Upper lobe of left lung (tissue), 6 donors: ENCODE measurements around the gene DDHD1. TPM values are rescaled to one million over a fixed set of nuclear protein-coding genes. Genes with fewer than 3 reads are reported as not detected.

ENCODE experiments used
- ATAC-seq, 2 donors: fragments of 200-7000 bp; cut with Tn5 transposase; one replicate each; pipeline ENCODE4 v1.9.1; 2022; ENCODE audit warnings: mild to moderate bottlenecking in 2 of 2, moderate library complexity in 2 of 2; ENCODE audit not compliant: low FRiP score in 2 of 2
- DNase-seq, 2 donors: peaks; one replicate each; pipeline ENCODE4 v3.0.0-alpha.2; 2019 to 2020
- H3K27ac ChIP-seq, 4 donors: fragments of 200-600 bp; sonication (generic); one replicate each; pipeline ENCODE4 v1.5.1; 2016 to 2019
- H3K27me3 ChIP-seq, 4 donors: fragments of 200-600 bp; sonication (generic); one replicate each; pipeline ENCODE4 v1.5.1; 2017 to 2019
- H3K36me3 ChIP-seq, 4 donors: fragments of 200-600 bp; sonication (generic); one replicate each; pipeline ENCODE4 v1.5.1; 2016 to 2019
- H3K4me1 ChIP-seq, 4 donors: fragments of 200-600 bp; sonication (generic); one replicate each; pipeline ENCODE4 v1.5.1; 2018 to 2019
- H3K4me3 ChIP-seq, 4 donors: fragments of 200-600 bp; sonication (generic); one replicate each; pipeline ENCODE4 v1.5.1; 2017 to 2019; ENCODE audit warnings: mild to moderate bottlenecking in 2 of 4, moderate library complexity in 1 of 4
- H3K9me3 ChIP-seq, 4 donors: fragments of 200-600 bp; sonication (generic); one replicate each; pipeline ENCODE4 v1.5.1; 2018 to 2019
- CTCF ChIP-seq, 6 experiments: fragments of 450-650 bp in 4 of 6; fragments of 200-600 bp in 2 of 6; sonication (generic) in 2 of 6; IDR thresholded peaks; one replicate each; pipeline ENCODE4 v1.5.1; 2016 to 2019; ENCODE audit warnings: antibody characterized with exemption in 6 of 6
- EP300 ChIP-seq, 4 donors: sonication (generic); formaldehyde crosslinking; IDR thresholded peaks; one replicate each; pipeline ENCODE4 v1.5.1; 2017; ENCODE audit warnings: antibody characterized with exemption in 4 of 4, control low read depth in 2 of 4
- POLR2A ChIP-seq, 4 donors: fragments of 450-650 bp; IDR thresholded peaks; one replicate each; pipeline ENCODE4 v1.5.1; 2016 to 2017; ENCODE audit warnings: antibody characterized with exemption in 4 of 4, mild to moderate bottlenecking in 2 of 4
- POLR2AphosphoS5 ChIP-seq, 2 donors: sonication (generic); formaldehyde crosslinking; IDR thresholded peaks; one replicate each; pipeline ENCODE4 v1.5.1; 2017; ENCODE audit warnings: antibody characterized with exemption in 2 of 2
- WGBS, 2 donors: methylation state at CpG; one replicate each; pipeline ENCODE4 v1.1.5; 2017 to 2018; 5-methylcytosine and 5-hydroxymethylcytosine counted together
- total RNA-seq, 6 donors: library from RNA; depleted of rRNA in 4 of 6; stranded (reverse); fragments of >200 nt in 4 of 6; gene quantifications; one replicate each; pipeline versions ENCODE4 v1.1.0 to v1.2.1, GENCODE V29; 2016 to 2021
- donor health status: DM: no; HTN: no; CAD: no; lungs with moderate emphysema.
- donor health status: DM: no; HTN: yes; CAD: no; lungs with severe emphysema.

The DDHD1 gene
- total RNA-seq, 6 donors from 2014 or later = 18.4 to 30.8 (median 25.8) TPM

- no peak overlapping the region for H3K4me3 ChIP-seq
- WGBS, 2 donors = 48 to 69% methylated on average over 7 of the region's 7 CpGs
- H3K27me3 ChIP-seq = no peaks in the 10 kb centered on the region
- H3K4me1 ChIP-seq = peaks cover 0 to 3% (median 0%) of the 10 kb centered on the region in 4 donors
- TF ChIP-seq POLR2AphosphoS5 (IDR thresholded peaks at IDR 0.05) = peak in 1 of 2 donors; percentile 34
- no peak for TF ChIP-seq CTCF (IDR thresholded peaks at IDR 0.05)
- DNase-seq (peak in 1 of 2 donors; percentile 28), ATAC-seq (peak; percentile 81 to 95)
- H3K27ac ChIP-seq = peak overlapping the region; percentile 13 to 56 (median 19)
- H3K36me3 ChIP-seq = no peaks in the 10 kb centered on the region
- no peaks in the 10 kb centered on the region for H3K9me3 ChIP-seq
Measured at GRCh38 chr14:53011053-53011462, 142.1 kb downstream of the DDHD1 start.

GRCh38 chr14:53010193-53011040 lies 142.7 kb downstream of the DDHD1 start:
- H3K36me3 ChIP-seq = no peaks in the 10 kb centered on the region
- no peak for ATAC-seq
- peaks cover 0 to 3% (median 0%) of the 10 kb centered on the region in 4 donors for H3K4me1 ChIP-seq
- no peaks in the 10 kb centered on the region for H3K9me3 ChIP-seq
- peak overlapping the region; percentile 13 to 54 (median 30) for H3K27ac ChIP-seq
- WGBS, 2 donors = 67 to 72% methylated on average over 3 of the region's 3 CpGs
- TF ChIP-seq EP300 (IDR thresholded peaks at IDR 0.05) (no peak), POLR2AphosphoS5 (IDR thresholded peaks at IDR 0.05) (no peak), POLR2A (IDR thresholded peaks at IDR 0.05) (no peak), CTCF (IDR thresholded peaks at IDR 0.05) (no peak)
- no peak for DNase-seq
- no peak overlapping the region for H3K4me3 ChIP-seq
- H3K27me3 ChIP-seq = no peaks in the 10 kb centered on the region

DNA sequence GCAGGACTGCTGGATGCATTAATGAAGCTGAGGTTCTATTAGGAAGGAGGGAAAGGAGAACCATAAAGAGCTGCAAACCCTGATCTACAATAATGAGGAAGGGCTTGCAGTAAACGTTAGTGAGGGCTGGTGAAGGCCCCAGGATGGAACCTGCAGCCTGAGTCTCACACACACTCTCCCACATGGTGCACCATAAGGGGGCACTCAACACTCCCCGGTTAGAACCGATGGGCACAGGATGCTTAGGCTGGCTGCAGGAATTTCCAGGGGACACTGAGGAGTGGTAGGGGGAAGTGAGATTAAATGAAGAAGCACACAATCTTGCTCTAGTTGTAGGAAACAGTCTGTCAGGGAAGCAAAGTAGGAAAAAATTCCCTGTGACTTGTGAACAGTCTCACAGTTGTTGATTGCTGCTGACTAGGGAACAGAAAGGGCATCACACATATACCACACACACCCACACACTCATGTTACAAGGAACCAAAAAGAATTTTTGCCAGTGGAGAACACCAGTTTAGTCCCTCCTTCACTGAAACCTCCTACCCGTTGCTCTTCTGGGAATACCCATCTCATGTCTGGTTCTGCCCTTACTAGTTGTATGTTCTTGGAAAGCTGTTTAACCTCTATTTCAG lies 146.1 kb downstream of the DDHD1 start:
- Histone ChIP-seq H3K4me3 (no peak overlapping the region), H3K36me3 (no peaks in the 10 kb centered on the region), H3K27ac (no peak overlapping the region), H3K27me3 (no peaks in the 10 kb centered on the region), H3K9me3 (no peaks in the 10 kb centered on the region), H3K4me1 (peaks cover 0 to 3% (median 0%) of the 10 kb centered on the region in 4 donors)
- DNase-seq (no peak), ATAC-seq (no peak)
- TF ChIP-seq POLR2A (IDR thresholded peaks at IDR 0.05) = no peak
- no peak for TF ChIP-seq EP300 (IDR thresholded peaks at IDR 0.05)
- no peak for TF ChIP-seq CTCF (IDR thresholded peaks at IDR 0.05)
- TF ChIP-seq POLR2AphosphoS5 (IDR thresholded peaks at IDR 0.05) = no peak
- 69 to 70% methylated on average over 4 of the region's 4 CpGs for WGBS, 2 donors

- Histone ChIP-seq H3K9me3 (no peaks in the 10 kb centered on the region), H3K27me3 (no peaks in the 10 kb centered on the region), H3K27ac (no peak overlapping the region), H3K4me3 (no peak overlapping the region), H3K4me1 (no peaks in the 10 kb centered on the region), H3K36me3 (no peaks in the 10 kb centered on the region)
- ATAC-seq = no peak
- TF ChIP-seq CTCF (IDR thresholded peaks at IDR 0.05) = no peak
- TF ChIP-seq POLR2AphosphoS5 (IDR thresholded peaks at IDR 0.05) = no peak
- no peak for TF ChIP-seq POLR2A (IDR thresholded peaks at IDR 0.05)
- no peak for TF ChIP-seq EP300 (IDR thresholded peaks at IDR 0.05)
- DNase-seq = no peak
- WGBS, 2 donors = 88 to 90% methylated on average over 5 of the region's 5 CpGs
Measured at GRCh38 chr14:53004976-53005375, 148.1 kb downstream of the DDHD1 start.
